ENCODE results near the gene TSPAN15. TPM values are rescaled to one million over a fixed set of nuclear protein-coding genes. Genes with fewer than 3 reads are reported as not detected.

TSPAN15 gene
- total RNA-seq, 1 donor from 2014 or later: 103 TPM

- ATAC-seq (no peak), DNase-seq (ENCODE audit: low spot score) (no peak)
- intact Hi-C loops (cut with DNase I): loop anchor here (10.0 kb wide), 1 partner anchor 220 kb away; the partner anchor contains the start of gene FAM241B
Measured at GRCh38 chr10:69415049-69415448, 36.2 kb upstream of the TSPAN15 start.

GRCh38 chr10:69415951-69416350, 35.3 kb upstream of the TSPAN15 start:
- DNase-seq (ENCODE audit: low spot score): no peak
- intact Hi-C loops (cut with DNase I): loop anchor here (10.0 kb wide), 1 partner anchor 219 kb away; the partner anchor contains the start of gene FAM241B

GRCh38 chr10:69416695-69417094, 34.6 kb upstream of the TSPAN15 start, which contains the start of gene TACR2:
Gene TACR2, minus strand, starts transcription at chr10:69416918. Its CDS starts 595 bp downstream, at chr10:69416323.
- intact Hi-C loops (cut with DNase I): loop anchor here (10.0 kb wide), 1 partner anchor 218 kb away; the partner anchor contains the start of gene FAM241B
- ATAC-seq: no peak

More at GRCh38 chr10:69415951-69416350, 35.3 kb upstream of the TSPAN15 start:
- ATAC-seq: no peak

GRCh38 chr10:69417542-69417941, 33.7 kb upstream of the TSPAN15 start:
- ATAC-seq (no peak), DNase-seq (ENCODE audit: low spot score) (no peak)
- intact Hi-C loops (cut with DNase I): loop anchor here (10.0 kb wide), 1 partner anchor 217 kb away; the partner anchor contains the start of gene FAM241B

More at GRCh38 chr10:69416695-69417094, 34.6 kb upstream of the TSPAN15 start, which contains the start of gene TACR2:
- no peak for DNase-seq (ENCODE audit: low spot score)

- intact Hi-C loops (cut with DNase I): loop anchor here (10.0 kb wide), 1 partner anchor 217 kb away; the partner anchor contains the start of gene FAM241B
- no peak for ATAC-seq
- DNase-seq (ENCODE audit: low spot score): no peak
Measured at GRCh38 chr10:69418052-69418752, 33.1 kb upstream of the TSPAN15 start.

GRCh38 chr10:69419096-69419743, 32.0 kb upstream of the TSPAN15 start:
- no peak for DNase-seq (ENCODE audit: low spot score)
- intact Hi-C loops (cut with DNase I): loop anchor here (10.0 kb wide), 1 partner anchor 216 kb away; the partner anchor contains the start of gene FAM241B
- ATAC-seq: no peak

- ATAC-seq (no peak), DNase-seq (ENCODE audit: low spot score) (no peak)
- intact Hi-C loops (cut with DNase I): loop anchor here (10.0 kb wide), 1 partner anchor 215 kb away; the partner anchor contains the start of gene FAM241B
Measured at GRCh38 chr10:69419744-69420126, 31.5 kb upstream of the TSPAN15 start.

GRCh38 chr10:69421611-69422308, 29.5 kb upstream of the TSPAN15 start:
- peak; percentile 14 for ATAC-seq
- intact Hi-C loops (cut with DNase I): no loop called here
- no peak for DNase-seq (ENCODE audit: low spot score)

- intact Hi-C loops (cut with DNase I): no loop called here
- ATAC-seq: no peak
- DNase-seq (ENCODE audit: low spot score): no peak
Measured at GRCh38 chr10:69422676-69423075, 28.6 kb upstream of the TSPAN15 start.

- DNase-seq (ENCODE audit: low spot score) (no peak), ATAC-seq (no peak)
- intact Hi-C loops (cut with DNase I): loop anchor here (5.0 kb wide), 1 partner anchor 82 kb away; no protein-coding TSS in a partner anchor
Measured at GRCh38 chr10:69425041-69425440, 26.2 kb upstream of the TSPAN15 start.

GRCh38 chr10:69425511-69426298, 25.6 kb upstream of the TSPAN15 start:
- no peak for ATAC-seq
- intact Hi-C loops (cut with DNase I): loop anchor here (5.0 kb wide), 1 partner anchor 82 kb away; no protein-coding TSS in a partner anchor

GRCh38 chr10:69426376-69426727, 24.9 kb upstream of the TSPAN15 start:
- ATAC-seq: peak; percentile 18
- intact Hi-C loops (cut with DNase I): loop anchor here (5.0 kb wide), 1 partner anchor 81 kb away; no protein-coding TSS in a partner anchor
- DNase-seq (ENCODE audit: low spot score): no peak

More at GRCh38 chr10:69425511-69426298, 25.6 kb upstream of the TSPAN15 start:
- no peak for DNase-seq (ENCODE audit: low spot score)

- ATAC-seq (no peak), DNase-seq (ENCODE audit: low spot score) (no peak)
- intact Hi-C loops (cut with DNase I): loop anchor here (5.0 kb wide), 1 partner anchor 79 kb away; no protein-coding TSS in a partner anchor
Measured at GRCh38 chr10:69428165-69428564, 23.1 kb upstream of the TSPAN15 start.

GRCh38 chr10:69434169-69434568, 17.1 kb upstream of the TSPAN15 start:
- intact Hi-C loops (cut with DNase I): no loop called here
- no peak for DNase-seq (ENCODE audit: low spot score)

GRCh38 chr10:69434926-69435325, 16.3 kb upstream of the TSPAN15 start:
- intact Hi-C loops (cut with DNase I): no loop called here
- no peak for DNase-seq (ENCODE audit: low spot score)
- ATAC-seq: no peak

More at GRCh38 chr10:69434169-69434568, 17.1 kb upstream of the TSPAN15 start:
- ATAC-seq: no peak

GRCh38 chr10:69435966-69436520, 15.2 kb upstream of the TSPAN15 start:
- ATAC-seq (no peak), DNase-seq (ENCODE audit: low spot score) (no peak)
- intact Hi-C loops (cut with DNase I): no loop called here

GRCh38 chr10:69437321-69438259, 13.7 kb upstream of the TSPAN15 start:
- no peak for DNase-seq (ENCODE audit: low spot score)
- intact Hi-C loops (cut with DNase I): no loop called here

More at GRCh38 chr10:69437321-69438259, 13.7 kb upstream of the TSPAN15 start:
- no peak for ATAC-seq
